ENCODE measurements around the gene SIK3. TPM values are rescaled to one million over a fixed set of nuclear protein-coding genes. Genes with fewer than 3 reads are reported as not detected.

Gene SIK3
- total RNA-seq, 1 experiment from 2014 or later: 31.4 TPM

DNA sequence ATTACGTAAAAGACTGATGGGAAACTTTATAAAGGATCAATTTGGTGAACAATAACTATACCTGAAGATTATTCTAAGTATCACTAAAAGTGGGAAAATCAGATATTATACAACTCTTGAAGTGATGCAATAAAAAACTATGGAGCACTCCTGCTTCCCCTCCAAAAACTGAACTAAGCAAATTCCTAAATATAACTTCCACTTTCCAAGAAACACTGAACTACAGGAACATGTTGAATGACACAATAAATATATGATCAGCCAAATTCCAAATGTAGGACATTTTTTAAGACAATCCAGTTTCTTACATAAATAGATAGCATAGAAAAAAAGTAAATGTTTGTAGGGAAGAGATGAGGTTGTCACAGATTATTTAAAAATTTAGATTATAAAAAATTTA lies 158.7 kb downstream of the SIK3 start:
- Mint-ChIP-seq H3K36me3 (ENCODE audit: insufficient read depth in 1 of 3, low read depth in 3 of 3) (peaks cover 3 to 6% (median 3%) of the 10 kb centered on the region in 3 experiments; a peak in 5 of 7 replicates), H3K27me3 (ENCODE audit: low read depth) (no peaks in the 10 kb centered on the region), H3K4me3 (no peak overlapping the region), H3K27ac (no peak overlapping the region; a peak in 1 of 7 replicates), H3K9me3 (no peaks in the 10 kb centered on the region), H3K4me1 (no peaks in the 10 kb centered on the region)
- Histone ChIP-seq H3K14ac (ENCODE audit: insufficient read depth, low read length) (no peak overlapping the region), H3K4me2 (ENCODE audit: insufficient read depth, insufficient read length, low read length) (no peak overlapping the region), H4K5ac (ENCODE audit: insufficient read length, low read depth, low read length) (no peak overlapping the region), H3K4ac (ENCODE audit: low read depth, low read length) (no peak overlapping the region), H3K9me3 (ENCODE audit: control insufficient read depth, low read depth, low read length) (no peaks in the 10 kb centered on the region), H3K23ac (ENCODE audit: insufficient read length, low read depth, low read length) (no peak overlapping the region), H2AK5ac (ENCODE audit: insufficient read length, low read length) (no peak overlapping the region), H4K8ac (replicated peaks; ENCODE audit: insufficient read length, low read depth, low read length) (no peak overlapping the region), H2BK20ac (ENCODE audit: low read depth, low read length, poor library complexity, severe bottlenecking) (no peak overlapping the region), H3K9ac (ENCODE audit: extremely low read depth, insufficient read length, low read length) (no peak overlapping the region), H3K27me3 (ENCODE audit: insufficient read depth, low read length) (no peaks in the 10 kb centered on the region), H2AFZ (ENCODE audit: low read length) (no peak overlapping the region), H3K56ac (ENCODE audit: insufficient read length, low read depth, low read length) (no peak overlapping the region), H3K27ac (ENCODE audit: insufficient read length, low read depth, low read length) (no peak overlapping the region), H3K79me1 (ENCODE audit: insufficient read depth, low read depth, low read length, poor library complexity, severe bottlenecking) (no peaks in the 10 kb centered on the region), H2BK15ac (ENCODE audit: low read depth, low read length) (no peak overlapping the region), H3K18ac (ENCODE audit: insufficient read length, low read depth, low read length) (no peak overlapping the region), H3T11ph (ENCODE audit: low read length) (no peak overlapping the region), H2BK120ac (ENCODE audit: low read depth, low read length, poor library complexity, severe bottlenecking) (no peak overlapping the region), H2BK12ac (ENCODE audit: insufficient read length, low read depth, low read length) (no peak overlapping the region), H4K91ac (ENCODE audit: insufficient read length, low read depth, low read length) (no peak overlapping the region), H4K20me1 (ENCODE audit: control insufficient read depth, insufficient read depth, insufficient read length) (no peaks in the 10 kb centered on the region), H3K23me2 (ENCODE audit: insufficient read length, low read depth, low read length, poor library complexity, severe bottlenecking) (no peaks in the 10 kb centered on the region), H3K4me1 (ENCODE audit: insufficient read depth, low read length) (no peaks in the 10 kb centered on the region), H2BK5ac (ENCODE audit: insufficient read length, low read length) (no peak overlapping the region), H3K79me2 (ENCODE audit: insufficient read depth, low read length) (no peaks in the 10 kb centered on the region)
- DNase-seq: no peak
- no peak for TF ChIP-seq CTCF (conservative IDR thresholded peaks at IDR 0.05)
- WGBS (ENCODE audit: extremely low coverage, insufficient read length, low lambda C conversion rate): no CpG with 5 or more reads among the region's 1 CpG
